GM12864 (cell line): ENCODE data around the gene HRH2.
"Not testable (repeated sequence)": the region's sequence is repeated elsewhere in the genome, so short reads cannot be mapped to it uniquely, and the experiment has no call there.

ENCODE experiments used
- DNase-seq: peaks from one replicate; pipeline ENCODE4 v3.0.0-alpha.2; 2011; ENCODE audit warnings: low read depth
- H3K4me3 ChIP-seq: 2 replicates; pipeline ENCODE4 v1.5.1; 2011; ENCODE audit warnings: mild to moderate bottlenecking, low read depth, low read length, control low read depth
- CTCF ChIP-seq: IDR thresholded peaks from 2 replicates; pipeline ENCODE4 v1.5.1; 2011; ENCODE audit warnings: low read depth, mild to moderate bottlenecking, moderate library complexity, low read length, control low read depth, inconsistent platforms; ENCODE audit errors: missing control alignments

The HRH2 gene, protein sequence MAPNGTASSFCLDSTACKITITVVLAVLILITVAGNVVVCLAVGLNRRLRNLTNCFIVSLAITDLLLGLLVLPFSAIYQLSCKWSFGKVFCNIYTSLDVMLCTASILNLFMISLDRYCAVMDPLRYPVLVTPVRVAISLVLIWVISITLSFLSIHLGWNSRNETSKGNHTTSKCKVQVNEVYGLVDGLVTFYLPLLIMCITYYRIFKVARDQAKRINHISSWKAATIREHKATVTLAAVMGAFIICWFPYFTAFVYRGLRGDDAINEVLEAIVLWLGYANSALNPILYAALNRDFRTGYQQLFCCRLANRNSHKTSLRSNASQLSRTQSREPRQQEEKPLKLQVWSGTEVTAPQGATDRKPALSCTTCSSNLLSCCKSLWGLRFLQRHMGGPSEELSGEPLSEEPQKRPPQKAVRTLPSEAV

GRCh38 chr5:175657593-175658271 is at the start of gene HRH2:
HRH2 (plus strand) TSS chr5:175658071; CDS start chr5:175683234, 25,163 bp downstream.
- H3K4me3 ChIP-seq, result no peak within 1 kb of the TSS
- no peak for DNase-seq
- TF ChIP-seq CTCF, result no peak

GRCh38 chr5:175609526-175609925 is 48.3 kb upstream of the HRH2 start:
- H3K4me3 ChIP-seq, result no peak overlapping the region
- no peak for TF ChIP-seq CTCF
- DNase-seq, result no peak

DNA sequence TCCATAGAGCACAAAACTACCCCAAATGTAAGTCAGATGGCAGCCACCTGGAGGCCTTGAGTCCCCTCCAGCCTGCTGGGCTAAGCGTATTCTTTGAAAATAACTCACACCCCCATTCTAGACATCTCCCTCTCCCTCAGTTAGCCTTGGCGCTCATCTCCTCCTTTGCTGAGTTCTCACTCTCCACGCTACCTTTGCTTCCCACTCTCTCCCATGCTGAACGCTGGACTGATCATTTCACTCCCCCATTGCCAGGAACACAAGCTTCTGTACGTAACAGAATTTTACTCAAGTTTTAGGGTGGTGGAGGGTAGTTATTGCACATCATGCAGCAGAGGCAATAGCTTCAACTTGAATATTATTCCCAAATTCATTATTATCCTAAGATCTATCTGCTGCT is 47.5 kb upstream of the HRH2 start:
- no peak for DNase-seq
- no peak overlapping the region for H3K4me3 ChIP-seq
- TF ChIP-seq CTCF, result no peak

DNA sequence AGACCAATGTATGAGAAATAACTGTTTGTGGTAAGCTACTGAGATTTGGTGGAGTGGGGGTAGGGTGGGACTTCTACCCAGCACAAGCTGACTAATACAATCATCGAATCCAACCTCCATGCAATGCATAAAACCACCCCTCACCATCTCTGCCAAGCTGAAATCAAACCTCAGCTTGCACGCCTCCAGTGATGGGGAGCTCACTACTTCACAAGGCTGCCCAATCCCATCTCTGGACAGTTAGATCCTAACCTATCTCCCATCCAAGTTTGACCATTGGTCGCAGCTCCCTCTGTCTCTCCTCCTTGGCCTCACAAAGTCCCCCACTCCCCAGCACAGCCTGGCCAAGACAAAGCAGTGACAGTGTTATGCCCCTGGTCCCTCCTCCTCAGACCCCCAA is 47.0 kb upstream of the HRH2 start:
- no peak for TF ChIP-seq CTCF
- no peak overlapping the region for H3K4me3 ChIP-seq
- no peak for DNase-seq

GRCh38 chr5:175614223-175614815 is 43.6 kb upstream of the HRH2 start:
- no peak for TF ChIP-seq CTCF
- DNase-seq, result no peak
- no peak overlapping the region for H3K4me3 ChIP-seq

DNA sequence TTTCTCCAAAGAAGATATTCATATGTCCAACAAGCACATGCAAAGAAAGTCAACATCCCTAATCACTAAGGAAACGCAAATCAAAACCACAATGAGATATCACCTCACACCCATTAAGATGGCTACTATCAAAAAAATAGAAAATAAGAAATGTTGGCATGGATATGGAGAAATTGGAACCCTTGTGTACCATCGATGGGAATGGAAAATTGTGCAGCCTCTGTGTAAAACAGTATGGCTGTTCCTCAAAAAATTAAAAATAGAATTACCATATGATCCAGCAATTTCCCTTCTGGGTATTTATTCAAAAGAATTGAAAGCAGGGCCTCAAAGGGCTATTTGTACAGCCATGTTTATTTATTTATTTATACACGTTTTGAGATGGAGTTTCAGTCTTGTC is 43.0 kb upstream of the HRH2 start:
- DNase-seq, result no peak
- no peak overlapping the region for H3K4me3 ChIP-seq
- no peak for TF ChIP-seq CTCF

GRCh38 chr5:175616083-175616482 is 41.8 kb upstream of the HRH2 start:
- DNase-seq, result no peak
- TF ChIP-seq CTCF, result no peak
- no peak overlapping the region for H3K4me3 ChIP-seq

GRCh38 chr5:175616527-175616926 is 41.3 kb upstream of the HRH2 start:
- DNase-seq, H3K4me3 ChIP-seq: not testable (repeated sequence)
